ENCODE measurements around the gene CAPN15. TPM values are rescaled to one million over a fixed set of nuclear protein-coding genes. Genes with fewer than 3 reads are reported as not detected.

CAPN15 gene
- total RNA-seq, 2 experiments from 2014 or later: 32.9 to 54.0 TPM

GRCh38 chr16:560204-560700 is 32.7 kb downstream of the CAPN15 start, which contains the start of gene PRR35:
TSS of gene PRR35 (plus strand) at chr16:560394. CDS start at chr16:563295, 2,901 bp downstream.
- Histone ChIP-seq H3K36me3 (ENCODE audit: insufficient read depth, low read length) (no peaks in the 10 kb centered on the region), H3K27ac (ENCODE audit: low read depth, low read length, poor library complexity, severe bottlenecking) (no peak within 1 kb of the TSS), H4K20me1 (ENCODE audit: insufficient read depth, low read length) (no peaks in the 10 kb centered on the region), H2AFZ (ENCODE audit: low read length) (no peak within 1 kb of the TSS), H3K4me1 (ENCODE audit: insufficient read depth, low read length, poor library complexity, severe bottlenecking) (no peaks in the 10 kb centered on the region), H3K79me2 (ENCODE audit: insufficient read depth, low read depth, low read length) (no peaks in the 10 kb centered on the region), H3K9me2 (ENCODE audit: insufficient read depth, low read length) (no peaks in the 10 kb centered on the region), H3K4me3 (ENCODE audit: low read depth, low read length, poor library complexity, severe bottlenecking) (no peak within 1 kb of the TSS), H3K4me2 (ENCODE audit: low read length) (no peak within 1 kb of the TSS), H3K9me3 (ENCODE audit: low read length) (no peaks in the 10 kb centered on the region)
- POLR2A ChIA-PET: no interaction called here
- no peak for DNase-seq (ENCODE audit: low spot score)
- CTCF ChIA-PET (ENCODE audit: unreplicated experiment): no interaction called here
- intact Hi-C loops (cut with micrococcal nuclease; ENCODE audit: unreplicated experiment): no loop called here
- TF ChIP-seq CTCF (conservative IDR thresholded peaks at IDR 0.05; ENCODE audit: low read length): no peak
- TF ChIP-seq EZH2phosphoT487 (IDR thresholded peaks at IDR 0.05; ENCODE audit: borderline replicate concordance, low read depth, low read length): no peak
- BruUV-seq (replicated peaks): no TSS peak

GRCh38 chr16:560701-561412 is 33.3 kb downstream of the CAPN15 start:
- no peaks in the 10 kb centered on the region for H4K20me1 ChIP-seq (ENCODE audit: insufficient read depth, low read length)
- no peak overlapping the region for H3K27ac ChIP-seq (ENCODE audit: low read depth, low read length, poor library complexity, severe bottlenecking)
- H3K36me3 ChIP-seq (ENCODE audit: insufficient read depth, low read length): no peaks in the 10 kb centered on the region
- no peak for DNase-seq (ENCODE audit: low spot score)
- no peak overlapping the region for H3K4me3 ChIP-seq (ENCODE audit: low read depth, low read length, poor library complexity, severe bottlenecking)
- H3K79me2 ChIP-seq (ENCODE audit: insufficient read depth, low read depth, low read length): no peaks in the 10 kb centered on the region
- ChIA-PET POLR2A (no interaction called here), CTCF (ENCODE audit: unreplicated experiment) (no interaction called here)
- no peak for TF ChIP-seq EZH2phosphoT487 (IDR thresholded peaks at IDR 0.05; ENCODE audit: borderline replicate concordance, low read depth, low read length)
- no peak for TF ChIP-seq CTCF (conservative IDR thresholded peaks at IDR 0.05; ENCODE audit: low read length)
- H3K9me2 ChIP-seq (ENCODE audit: insufficient read depth, low read length): no peaks in the 10 kb centered on the region
- BruUV-seq (replicated peaks): no TSS peak
- no peaks in the 10 kb centered on the region for H3K9me3 ChIP-seq (ENCODE audit: low read length)
- intact Hi-C loops (cut with micrococcal nuclease; ENCODE audit: unreplicated experiment): no loop called here
- peaks cover under 1% of the 10 kb centered on the region for H3K4me1 ChIP-seq (ENCODE audit: insufficient read depth, low read length, poor library complexity, severe bottlenecking)
- H2AFZ ChIP-seq (ENCODE audit: low read length): no peak overlapping the region
- no peak overlapping the region for H3K4me2 ChIP-seq (ENCODE audit: low read length)

GRCh38 chr16:561413-561794 is 33.9 kb downstream of the CAPN15 start:
- no peak for DNase-seq (ENCODE audit: low spot score)
- ChIA-PET CTCF (ENCODE audit: unreplicated experiment) (no interaction called here), POLR2A (no interaction called here)
- no TSS peak for BruUV-seq (replicated peaks)
- no peaks in the 10 kb centered on the region for H3K79me2 ChIP-seq (ENCODE audit: insufficient read depth, low read depth, low read length)
- intact Hi-C loops (cut with micrococcal nuclease; ENCODE audit: unreplicated experiment): no loop called here
- H3K4me1 ChIP-seq (ENCODE audit: insufficient read depth, low read length, poor library complexity, severe bottlenecking): peaks cover 6% of the 10 kb centered on the region
- no peaks in the 10 kb centered on the region for H3K9me2 ChIP-seq (ENCODE audit: insufficient read depth, low read length)
- H3K27ac ChIP-seq (ENCODE audit: low read depth, low read length, poor library complexity, severe bottlenecking): no peak overlapping the region
- no peaks in the 10 kb centered on the region for H3K36me3 ChIP-seq (ENCODE audit: insufficient read depth, low read length)
- no peak overlapping the region for H3K4me2 ChIP-seq (ENCODE audit: low read length)
- TF ChIP-seq CTCF (conservative IDR thresholded peaks at IDR 0.05; ENCODE audit: low read length) (no peak), EZH2phosphoT487 (IDR thresholded peaks at IDR 0.05; ENCODE audit: borderline replicate concordance, low read depth, low read length) (no peak)
- no peak overlapping the region for H3K4me3 ChIP-seq (ENCODE audit: low read depth, low read length, poor library complexity, severe bottlenecking)
- no peaks in the 10 kb centered on the region for H3K9me3 ChIP-seq (ENCODE audit: low read length)
- H2AFZ ChIP-seq (ENCODE audit: low read length): no peak overlapping the region
- H4K20me1 ChIP-seq (ENCODE audit: insufficient read depth, low read length): no peaks in the 10 kb centered on the region
